Activated effector memory CD4-positive, alpha-beta T cell treated with anti-CD3 and anti-CD28 coated beads, Interleukin-2, amount 50 U/mL, for 16 hours (primary cell): Measurements from ENCODE around the gene ECSIT.
"Not testable (repeated sequence)": the region's sequence is repeated elsewhere in the genome, so short reads cannot be mapped to it uniquely, and the experiment has no call there.

Experiments
- DNase-seq: peaks from one replicate; pipeline ENCODE4 v3.0.0-alpha.2; 2020

ECSIT gene

DNA sequence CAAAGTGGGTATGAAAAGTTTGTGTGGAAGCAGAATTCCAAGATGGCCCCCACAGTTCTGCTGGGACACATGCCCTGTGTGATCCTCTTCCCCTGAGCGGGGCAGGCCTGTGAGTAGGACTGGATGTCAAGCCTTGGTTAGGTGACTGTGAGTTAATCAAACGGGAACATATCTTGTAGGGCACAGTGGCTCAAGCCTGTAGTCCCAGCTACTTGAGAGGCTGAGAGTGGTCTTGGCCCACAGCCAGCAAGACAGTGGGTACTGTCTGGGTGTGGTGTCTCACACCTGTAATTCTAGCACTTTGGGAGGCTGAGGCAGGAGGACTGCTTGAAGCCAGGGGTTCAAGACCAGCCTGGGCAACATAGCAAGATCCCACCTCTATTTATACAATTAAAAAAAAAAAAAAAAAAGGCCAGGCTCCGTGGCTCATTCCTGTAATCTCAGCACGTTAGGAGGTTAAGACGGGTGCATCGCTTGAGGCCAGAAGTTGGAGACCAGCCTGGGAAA, 29.7 kb downstream of the ECSIT start:
- no peak for DNase-seq

DNA sequence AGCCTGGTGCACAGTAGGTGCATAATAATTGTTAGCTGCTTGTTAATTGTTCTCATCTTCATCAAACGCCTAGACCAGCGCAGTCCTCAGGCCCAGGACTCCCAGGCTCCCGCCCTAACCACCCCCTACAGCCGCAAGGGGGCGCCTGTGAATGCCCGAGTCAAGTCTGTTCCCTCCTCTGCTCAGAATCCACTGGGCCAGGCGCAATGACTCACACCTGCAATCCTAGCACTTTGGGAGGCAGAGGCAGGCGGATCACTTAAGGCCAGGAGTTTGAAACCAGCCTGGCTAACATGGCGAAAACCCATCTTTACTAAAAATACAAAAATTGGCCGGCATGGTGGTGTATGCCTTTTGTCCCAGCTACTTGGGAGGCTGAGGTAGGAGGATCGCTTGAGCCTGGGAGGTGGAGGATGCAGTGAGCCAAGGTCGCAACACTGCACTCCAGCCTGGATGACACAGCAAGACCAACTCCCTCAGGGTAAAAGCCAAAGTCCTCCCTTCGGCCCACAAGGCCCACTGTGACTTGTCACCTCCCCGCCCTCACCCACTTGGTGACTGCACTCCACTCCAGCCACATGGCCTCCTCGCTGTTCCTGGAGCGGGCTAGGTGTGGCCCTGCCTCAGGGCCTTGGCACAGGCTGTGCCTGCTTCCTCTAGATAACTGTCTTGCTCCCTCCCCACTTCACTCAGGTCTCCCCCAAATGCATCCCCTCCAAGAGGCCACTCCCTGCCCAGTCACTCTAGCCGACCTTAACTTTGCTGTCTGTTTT, 32.4 kb downstream of the ECSIT start:
- peak; percentile 88 for DNase-seq

DNA sequence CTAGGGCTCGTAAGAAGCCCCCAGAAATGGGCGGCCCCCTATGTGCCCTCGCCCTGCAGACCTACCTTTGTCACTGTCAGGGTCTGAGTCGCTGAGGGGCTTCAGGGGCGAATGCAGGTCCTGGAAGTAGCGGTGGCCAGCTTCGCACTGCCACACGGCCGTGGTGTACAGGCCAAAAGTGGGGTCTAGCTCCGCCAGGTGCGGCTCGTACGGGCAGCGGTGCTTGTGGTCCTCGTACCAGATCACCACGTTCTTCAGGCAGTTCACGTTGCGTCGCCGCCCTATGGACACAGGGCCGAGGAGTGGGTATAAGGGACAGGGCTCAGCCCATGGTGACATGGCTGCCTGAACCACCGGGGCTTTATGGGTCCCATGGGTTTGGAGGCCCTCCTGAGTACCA, 33.0 kb downstream of the ECSIT start:
- no peak for DNase-seq

- no peak for DNase-seq
Measured at GRCh38 chr19:11495481-11495880, 33.5 kb downstream of the ECSIT start.

GRCh38 chr19:11494634-11495285, 34.2 kb downstream of the ECSIT start:
- no peak for DNase-seq

- no peak for DNase-seq
Measured at GRCh38 chr19:11489378-11489777, 39.6 kb downstream of the ECSIT start.

GRCh38 chr19:11486661-11487503, 42.1 kb downstream of the ECSIT start:
- no peak for DNase-seq

DNA sequence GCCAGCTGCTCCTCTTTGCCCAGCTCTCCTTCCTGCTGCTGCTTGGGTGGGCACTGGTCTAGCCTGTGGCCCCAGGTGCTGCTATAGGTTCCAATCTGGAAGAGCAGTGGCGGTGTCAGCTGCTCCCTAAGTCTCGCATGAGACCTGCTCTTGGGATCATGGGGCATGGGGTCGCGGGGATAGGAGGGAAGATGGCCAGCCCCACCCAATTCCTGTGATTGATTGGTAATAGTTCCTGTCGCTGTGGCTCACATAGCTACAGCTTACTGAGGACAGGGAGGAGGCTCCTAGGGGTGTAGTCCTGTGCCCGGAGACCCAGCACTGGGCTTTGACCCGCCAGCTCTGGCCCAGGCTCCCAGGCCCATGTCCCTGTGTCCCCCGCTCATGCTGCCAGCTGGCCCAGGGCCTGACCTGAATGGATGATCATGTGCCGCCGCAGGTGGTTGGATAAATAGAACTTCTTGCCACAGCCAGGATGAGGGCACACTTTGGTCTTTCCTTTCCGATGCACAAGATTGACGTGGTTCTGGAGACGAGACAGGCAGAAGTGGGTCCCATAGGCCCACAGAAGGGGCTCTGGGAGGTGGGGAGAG, 43.6 kb downstream of the ECSIT start:
- DNase-seq: no peak

DNA sequence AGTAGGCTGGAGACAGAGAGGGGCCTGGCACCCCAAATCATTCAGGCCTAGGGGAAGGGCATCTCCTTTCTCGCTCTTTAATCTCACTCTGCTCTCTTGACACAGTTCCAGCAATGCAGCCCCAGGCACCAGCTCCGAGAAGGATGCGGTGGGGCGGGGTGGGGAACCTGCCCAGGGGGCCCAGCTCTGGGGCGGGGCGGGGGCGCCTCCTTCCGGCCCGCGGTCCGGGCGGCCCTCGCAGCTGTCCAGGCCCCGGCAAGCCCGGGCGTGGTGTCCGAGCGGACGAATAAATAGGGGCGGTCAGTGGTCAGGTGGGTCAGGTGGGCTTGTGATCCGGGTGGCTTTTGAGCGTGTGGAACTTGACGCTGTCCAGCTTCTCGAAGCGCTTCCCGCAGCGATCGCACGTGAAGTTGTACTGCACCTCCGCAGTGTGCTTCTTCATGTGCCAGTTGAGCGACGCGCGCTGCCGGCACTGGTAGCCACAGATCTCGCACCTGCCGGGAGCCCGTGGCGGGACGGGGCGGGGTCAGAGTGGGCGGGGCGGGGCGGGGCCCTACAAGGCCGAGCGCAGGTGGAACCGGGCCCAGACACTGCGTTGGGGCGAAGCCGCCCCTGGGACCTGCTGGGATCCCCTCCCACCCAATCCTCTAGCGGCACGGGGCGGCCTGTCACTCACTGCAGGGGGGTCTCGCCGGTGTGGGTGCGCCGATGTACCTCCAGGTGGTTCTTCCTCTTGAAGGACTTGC, 45.4 kb downstream of the ECSIT start:
- DNase-seq: no peak

GRCh38 chr19:11482384-11483050, 46.4 kb downstream of the ECSIT start:
- DNase-seq: peak; percentile 95

DNA sequence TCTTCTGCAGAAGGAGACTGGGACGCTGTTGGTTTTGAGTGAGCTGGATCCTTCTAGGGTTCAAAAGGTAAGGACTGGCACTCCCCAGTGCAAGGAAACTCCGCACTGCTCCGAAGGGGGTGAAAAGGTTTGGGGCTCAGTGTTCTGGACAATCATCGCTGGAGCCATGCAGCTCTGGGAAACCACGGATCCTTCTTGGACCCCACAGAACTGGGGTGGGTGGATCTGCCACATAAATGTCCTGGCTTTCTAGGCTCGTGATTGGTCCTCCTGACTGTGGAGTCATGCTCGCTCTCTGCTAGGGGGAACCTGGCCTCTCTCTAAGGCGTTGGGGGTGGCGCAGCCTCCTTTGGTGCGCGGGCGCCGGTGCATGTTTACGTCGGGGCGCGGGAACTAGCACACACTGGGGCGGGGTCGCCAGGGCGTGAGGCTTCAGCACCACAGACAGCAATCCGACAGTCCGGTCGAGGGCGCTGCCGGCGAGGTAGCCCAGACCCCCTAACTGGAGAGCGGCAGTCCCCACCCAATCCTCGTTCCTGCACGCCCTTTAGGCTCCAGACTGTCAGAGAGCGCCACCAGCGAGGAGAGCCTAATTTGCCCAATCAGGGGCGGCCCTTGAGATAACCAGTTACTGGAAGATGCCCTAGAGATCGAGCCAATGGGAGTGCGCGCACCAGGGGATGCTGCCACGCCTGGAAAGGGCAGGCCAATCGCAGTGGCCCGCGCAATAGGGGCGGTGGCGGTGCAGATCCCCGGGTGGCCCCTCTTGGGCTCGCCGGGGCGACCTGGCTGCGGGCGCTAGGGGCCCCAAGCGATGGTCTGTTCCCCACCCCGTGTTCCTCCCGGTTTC, 47.2 kb downstream of the ECSIT start:
- peak; percentile 89 for DNase-seq

DNA sequence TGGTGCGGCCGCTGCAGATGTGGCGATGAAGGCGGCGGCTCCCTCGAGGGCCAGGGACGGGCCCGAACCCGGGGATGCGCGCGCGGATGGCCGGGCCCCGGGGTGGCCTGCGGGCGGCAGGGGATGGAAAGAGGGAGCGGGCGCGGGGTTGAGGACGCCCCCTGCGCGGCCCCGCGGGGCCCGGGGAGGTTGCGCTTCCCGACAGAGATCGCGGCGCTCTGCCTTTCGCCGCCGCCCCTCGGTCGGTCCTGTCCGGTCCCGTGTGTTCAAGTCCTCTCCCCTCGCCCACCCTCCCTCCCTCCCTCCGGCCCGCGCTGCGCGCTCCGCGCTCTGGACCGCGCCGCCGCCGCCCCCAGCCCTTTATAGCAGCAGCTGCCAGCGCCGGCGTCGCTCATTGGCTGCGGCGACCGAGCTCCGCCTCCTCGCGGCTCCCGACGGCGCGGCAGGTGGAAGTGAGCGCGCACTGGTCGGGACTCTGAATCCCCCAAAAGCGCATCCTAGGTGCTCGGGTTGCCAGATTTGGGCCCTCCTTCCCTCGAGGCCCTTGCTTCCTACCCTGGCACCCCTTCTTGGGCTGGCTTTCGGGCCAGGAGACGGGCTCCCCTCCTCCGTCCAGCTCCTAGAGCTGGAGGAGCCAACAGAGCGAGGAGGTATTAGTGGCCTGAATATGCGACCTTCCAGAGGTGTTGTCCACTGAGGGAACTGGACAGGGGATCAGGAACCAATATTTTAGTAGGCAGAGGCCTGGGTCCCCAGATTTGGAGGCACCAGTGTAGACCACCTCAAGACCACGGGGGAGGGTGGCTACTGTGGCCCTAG, 48.0 kb downstream of the ECSIT start, which contains the start of gene ELAVL3:
ELAVL3 (minus strand) TSS at position 332 of the 819 bp plus-strand sequence. CDS start 438 bp downstream, outside the sequence.
- DNase-seq: no peak

- DNase-seq: no peak
Measured at GRCh38 chr19:11479898-11480714, 48.8 kb downstream of the ECSIT start.

DNA sequence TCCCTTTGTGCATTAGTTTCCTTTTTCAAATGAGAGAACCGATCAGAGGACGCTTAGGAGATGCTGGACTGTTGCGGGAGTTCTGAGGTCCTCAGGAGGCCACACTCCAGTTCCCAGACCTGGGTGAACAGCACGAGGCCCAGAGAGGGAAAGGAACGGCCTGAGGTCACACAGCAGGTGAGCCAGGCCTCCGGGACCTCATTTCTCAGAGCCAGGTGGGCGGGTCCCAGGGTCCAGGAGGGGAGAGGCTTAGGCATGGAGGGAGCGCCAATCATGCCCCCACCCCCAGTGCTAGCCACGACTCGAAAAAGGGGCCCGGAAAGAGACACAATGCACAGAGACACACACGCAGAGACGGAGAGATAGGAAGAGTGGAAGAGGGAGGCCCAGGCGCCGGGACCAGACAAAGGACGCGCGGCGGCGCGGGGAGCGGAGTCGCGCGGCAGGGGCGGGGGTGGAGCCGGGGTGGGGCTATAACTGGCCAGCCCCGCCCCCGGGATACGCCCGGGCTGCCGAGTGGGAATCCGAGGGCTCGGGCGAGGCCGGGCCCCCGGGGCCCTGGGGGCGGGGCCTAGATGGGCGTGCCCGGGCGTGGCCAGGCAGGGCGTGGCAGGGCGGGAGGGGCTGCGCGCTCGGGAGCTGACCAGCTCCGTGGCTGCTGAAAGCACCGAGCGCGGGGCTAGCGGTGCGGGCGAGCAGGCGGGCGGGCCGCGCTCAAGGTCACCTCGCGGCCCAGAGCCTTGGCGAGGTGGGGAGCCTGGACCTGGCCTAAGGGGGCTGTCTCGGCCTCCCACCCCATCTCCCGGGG, 49.6 kb downstream of the ECSIT start:
- DNase-seq: peak; percentile 73

DNA sequence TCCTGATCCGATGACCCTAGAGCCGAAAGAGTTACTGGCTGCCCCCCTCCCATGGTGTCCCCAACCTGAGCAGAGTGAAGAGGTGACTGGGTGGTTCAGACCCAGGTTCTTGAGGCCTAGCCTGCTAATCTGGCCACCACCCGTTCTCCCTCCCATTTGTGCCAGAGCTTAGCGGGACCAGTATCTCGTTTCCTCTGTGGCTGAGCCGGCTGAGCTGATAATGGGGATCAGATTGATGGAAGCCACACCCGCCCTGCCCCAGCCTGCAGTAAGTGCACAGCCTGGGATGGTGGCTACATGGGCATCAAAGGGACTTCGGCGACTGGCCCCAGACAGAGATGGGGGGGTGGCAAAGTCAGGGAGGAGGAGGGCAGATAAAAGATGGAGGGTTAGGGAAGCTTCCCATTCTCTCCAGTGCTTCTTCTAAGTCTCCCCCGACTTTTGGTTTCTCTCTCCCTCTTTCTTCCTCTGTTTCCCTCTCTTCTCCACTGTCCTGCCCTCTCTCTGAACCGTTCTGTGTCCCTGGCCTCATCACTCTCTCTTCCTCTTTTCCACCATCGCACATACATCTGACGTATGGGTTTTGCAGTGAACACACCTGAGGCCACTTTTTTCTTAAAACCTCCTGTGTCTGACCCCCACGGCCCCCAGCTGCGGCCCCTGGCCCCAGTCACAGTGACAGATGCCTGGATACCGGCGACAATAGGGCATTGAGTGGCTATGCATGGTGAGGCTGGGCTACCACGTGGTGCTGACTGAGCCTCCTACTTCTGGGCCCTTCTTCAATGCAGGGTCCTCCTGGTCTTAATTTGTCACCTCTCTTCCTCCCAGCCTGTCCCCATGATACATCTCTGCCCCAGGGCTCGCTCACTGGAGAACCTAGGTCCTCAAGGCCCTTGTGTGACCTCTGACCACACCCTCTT, 50.5 kb downstream of the ECSIT start:
- DNase-seq: no peak

GRCh38 chr19:11475861-11476260, 53.1 kb downstream of the ECSIT start:
- no peak for DNase-seq

DNA sequence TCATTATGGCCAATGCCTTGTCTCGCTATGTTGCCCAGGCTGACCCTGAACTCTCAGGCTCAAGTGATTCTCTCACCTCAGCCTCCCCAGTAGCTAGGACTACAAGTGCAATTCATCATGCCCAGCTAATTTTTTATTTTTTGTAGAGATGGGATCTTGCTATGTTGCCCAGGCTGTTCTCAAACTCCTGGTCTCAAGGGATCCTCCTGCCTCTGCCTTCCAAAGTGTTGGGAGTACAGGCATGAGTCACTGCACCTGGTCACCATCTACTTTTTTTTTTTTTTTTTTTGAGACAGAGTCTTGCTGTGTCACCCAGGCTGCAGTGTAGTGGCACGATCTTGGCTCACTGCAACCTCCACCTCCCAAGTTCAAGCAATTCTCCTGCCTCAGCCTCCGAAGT, 53.6 kb downstream of the ECSIT start:
- not testable (repeated sequence) for DNase-seq
